ENCODE measurements around the gene KAT2B. TPM values are rescaled to one million over a fixed set of nuclear protein-coding genes. Genes with fewer than 3 reads are reported as not detected.

Gene KAT2B
- total RNA-seq, 1 experiment from 2014 or later, result 3.7 TPM

DNA sequence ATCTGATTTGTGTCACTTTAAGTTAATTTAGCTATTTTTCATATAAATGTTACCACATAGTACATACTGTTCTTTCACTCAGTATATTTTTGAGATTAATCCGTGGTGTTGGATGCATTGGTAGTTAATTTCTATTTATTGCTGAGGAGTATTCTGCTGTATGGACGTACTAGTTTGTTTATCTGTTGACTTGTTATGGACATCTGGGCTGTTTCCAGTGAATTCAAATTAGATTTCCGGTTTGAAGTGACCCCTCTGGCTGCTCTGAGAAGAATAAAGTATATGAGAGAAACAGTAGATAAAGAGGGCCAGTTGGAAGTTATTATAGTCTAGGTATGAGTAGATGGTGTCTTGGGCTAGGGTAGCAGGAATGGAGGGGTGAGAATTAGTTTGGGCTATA, 15.6 kb downstream of the KAT2B start:
- Histone ChIP-seq H3K27ac (ENCODE audit: low read depth, low read length) (no peak overlapping the region), H3K4me3 (replicated peaks in 1 of 2; ENCODE audit: low read depth in 1 of 2, low read length in 2 of 2) (no peak overlapping the region), H3K36me3 (ENCODE audit: control insufficient read depth in 1 of 2, insufficient read depth in 2 of 2, low read length in 2 of 2) (no peaks in the 10 kb centered on the region), H3K4me1 (ENCODE audit: control insufficient read depth in 1 of 2, insufficient read depth in 2 of 2, low read length in 2 of 2) (peaks cover 15 to 20% of the 10 kb centered on the region in 2 experiments), H4K20me1 (ENCODE audit: insufficient read depth) (no peaks in the 10 kb centered on the region), H3K9ac (ENCODE audit: low read length) (no peak overlapping the region), H3K79me2 (ENCODE audit: insufficient read depth, low read length) (no peaks in the 10 kb centered on the region), H3K27me3 (ENCODE audit: insufficient read depth, low read length) (no peaks in the 10 kb centered on the region), H3K9me2 (ENCODE audit: insufficient read depth) (no peaks in the 10 kb centered on the region), H2AFZ (ENCODE audit: low read depth, low read length, poor library complexity, severe bottlenecking) (no peak overlapping the region), H3K4me2 (ENCODE audit: low read length) (no peak overlapping the region), H3K9me3 (ENCODE audit: control insufficient read depth in 1 of 2, insufficient read depth in 1 of 2, low read depth in 1 of 2, low read length in 2 of 2) (no peaks in the 10 kb centered on the region)
- RAD21 ChIA-PET (ENCODE audit: low non-redundant PET in 1 of 2, low total read pairs in 2 of 2, uncharacterized antibody in 2 of 2, unreplicated experiment in 2 of 2), result no interaction called here
- CTCF ChIA-PET, result no interaction called here
- no peak for TF ChIP-seq TCF7L2 (IDR thresholded peaks at IDR 0.05; ENCODE audit: borderline replicate concordance, extremely low read depth, insufficient read depth, insufficient read length)
- no peak for TF ChIP-seq SRF (IDR thresholded peaks at IDR 0.05; ENCODE audit: low read depth)
- TF ChIP-seq, protein P1, sequence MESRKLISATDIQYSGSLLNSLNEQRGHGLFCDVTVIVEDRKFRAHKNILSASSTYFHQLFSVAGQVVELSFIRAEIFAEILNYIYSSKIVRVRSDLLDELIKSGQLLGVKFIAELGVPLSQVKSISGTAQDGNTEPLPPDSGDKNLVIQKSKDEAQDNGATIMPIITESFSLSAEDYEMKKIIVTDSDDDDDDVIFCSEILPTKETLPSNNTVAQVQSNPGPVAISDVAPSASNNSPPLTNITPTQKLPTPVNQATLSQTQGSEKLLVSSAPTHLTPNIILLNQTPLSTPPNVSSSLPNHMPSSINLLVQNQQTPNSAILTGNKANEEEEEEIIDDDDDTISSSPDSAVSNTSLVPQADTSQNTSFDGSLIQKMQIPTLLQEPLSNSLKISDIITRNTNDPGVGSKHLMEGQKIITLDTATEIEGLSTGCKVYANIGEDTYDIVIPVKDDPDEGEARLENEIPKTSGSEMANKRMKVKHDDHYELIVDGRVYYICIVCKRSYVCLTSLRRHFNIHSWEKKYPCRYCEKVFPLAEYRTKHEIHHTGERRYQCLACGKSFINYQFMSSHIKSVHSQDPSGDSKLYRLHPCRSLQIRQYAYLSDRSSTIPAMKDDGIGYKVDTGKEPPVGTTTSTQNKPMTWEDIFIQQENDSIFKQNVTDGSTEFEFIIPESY (IDR thresholded peaks at IDR 0.05; ENCODE audit: extremely low read depth, insufficient replicate concordance, low read length), result no peak
- TF ChIP-seq EZH2 (IDR thresholded peaks at IDR 0.05), result no peak
- no peak for TF ChIP-seq POLR2A (IDR thresholded peaks at IDR 0.05; ENCODE audit: borderline replicate concordance, extremely low read depth, insufficient read depth, insufficient read length)
- no peak for TF ChIP-seq ZFX (IDR thresholded peaks at IDR 0.05)
- TF ChIP-seq, protein P2, sequence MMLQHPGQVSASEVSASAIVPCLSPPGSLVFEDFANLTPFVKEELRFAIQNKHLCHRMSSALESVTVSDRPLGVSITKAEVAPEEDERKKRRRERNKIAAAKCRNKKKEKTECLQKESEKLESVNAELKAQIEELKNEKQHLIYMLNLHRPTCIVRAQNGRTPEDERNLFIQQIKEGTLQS (IDR thresholded peaks at IDR 0.05), result no peak
- TF ChIP-seq, protein P3, sequence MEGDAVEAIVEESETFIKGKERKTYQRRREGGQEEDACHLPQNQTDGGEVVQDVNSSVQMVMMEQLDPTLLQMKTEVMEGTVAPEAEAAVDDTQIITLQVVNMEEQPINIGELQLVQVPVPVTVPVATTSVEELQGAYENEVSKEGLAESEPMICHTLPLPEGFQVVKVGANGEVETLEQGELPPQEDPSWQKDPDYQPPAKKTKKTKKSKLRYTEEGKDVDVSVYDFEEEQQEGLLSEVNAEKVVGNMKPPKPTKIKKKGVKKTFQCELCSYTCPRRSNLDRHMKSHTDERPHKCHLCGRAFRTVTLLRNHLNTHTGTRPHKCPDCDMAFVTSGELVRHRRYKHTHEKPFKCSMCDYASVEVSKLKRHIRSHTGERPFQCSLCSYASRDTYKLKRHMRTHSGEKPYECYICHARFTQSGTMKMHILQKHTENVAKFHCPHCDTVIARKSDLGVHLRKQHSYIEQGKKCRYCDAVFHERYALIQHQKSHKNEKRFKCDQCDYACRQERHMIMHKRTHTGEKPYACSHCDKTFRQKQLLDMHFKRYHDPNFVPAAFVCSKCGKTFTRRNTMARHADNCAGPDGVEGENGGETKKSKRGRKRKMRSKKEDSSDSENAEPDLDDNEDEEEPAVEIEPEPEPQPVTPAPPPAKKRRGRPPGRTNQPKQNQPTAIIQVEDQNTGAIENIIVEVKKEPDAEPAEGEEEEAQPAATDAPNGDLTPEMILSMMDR (IDR thresholded peaks at IDR 0.05 in 2 of 3, conservative IDR thresholded peaks at IDR 0.05 in 1 of 3; ENCODE audit: borderline replicate concordance in 1 of 3, insufficient read depth in 1 of 3, low read depth in 2 of 3, low read length in 2 of 3), result no peak
- no peak for TF ChIP-seq EGR1 (IDR thresholded peaks at IDR 0.05; ENCODE audit: low read depth)
- TF ChIP-seq SP1 (IDR thresholded peaks at IDR 0.05; ENCODE audit: low read depth), result no peak
- DNase-seq (ENCODE audit: low read depth, low spot score) (no peak), ATAC-seq (no peak)
- intact Hi-C loops (cut with micrococcal nuclease), result loop anchor here (2.0 kb wide), 1 partner anchor 15 kb away; the partner anchor contains the start of gene KAT2B
- BruUV-seq (replicated peaks), result no TSS peak
- POLR2A ChIA-PET, result no interaction called here
